Liver (tissue), 3 donors: ENCODE measurements around the gene WLS.

ENCODE experiments used
- ATF3 ChIP-seq: IDR thresholded peaks from 2 replicates; pipeline ENCODE4 v1.6.1; 2016; ENCODE audit warnings: antibody characterized with exemption
- CTCF ChIP-seq: fragments of 150-350 bp; IDR thresholded peaks from 2 replicates; pipeline ENCODE4 v1.5.1; 2017; ENCODE audit warnings: improper control_type of control experiment, low read depth, low read length; ENCODE audit not compliant: missing input control
- EGR1 ChIP-seq, 2 donors: IDR thresholded peaks; 2 replicates each; pipeline ENCODE4 v1.6.1; 2016 to 2018; ENCODE audit warnings: antibody characterized with exemption in 2 of 2, low read depth in 2 of 2
- GABPA ChIP-seq, 2 donors: IDR thresholded peaks in 1 of 2; conservative IDR thresholded peaks in 1 of 2; 2 replicates each; pipeline ENCODE4 v1.6.1; 2016; ENCODE audit warnings: antibody characterized with exemption in 2 of 2, mild to moderate bottlenecking in 1 of 2, moderate library complexity in 1 of 2
- JUND ChIP-seq, 2 donors: IDR thresholded peaks; 2 replicates each; pipeline ENCODE4 v1.6.1; 2016; ENCODE audit warnings: antibody characterized with exemption in 2 of 2
- MAX ChIP-seq: IDR thresholded peaks from 2 replicates; pipeline ENCODE4 v1.6.1; 2016; ENCODE audit warnings: antibody characterized with exemption
- RAD21 ChIP-seq, 2 donors: IDR thresholded peaks; 2 replicates each; pipeline ENCODE4 v1.6.1; 2016; ENCODE audit warnings: antibody characterized with exemption in 2 of 2, mild to moderate bottlenecking in 2 of 2
- REST ChIP-seq: IDR thresholded peaks from 2 replicates; pipeline ENCODE4 v1.6.1; 2016; ENCODE audit warnings: antibody characterized with exemption, mild to moderate bottlenecking
- ZBTB33 ChIP-seq: IDR thresholded peaks from 2 replicates; pipeline ENCODE4 v1.6.1; 2016; ENCODE audit warnings: antibody characterized with exemption
- donor health status: healthy.
- donor health status: healthy.

- TF ChIP-seq JUND (IDR thresholded peaks at IDR 0.05) (no peak), EGR1 (IDR thresholded peaks at IDR 0.05; ENCODE audit: low read depth in 2 of 2) (no peak), CTCF (no peak), REST (no peak), GABPA (IDR thresholded peaks at IDR 0.05 in 1 of 2, conservative IDR thresholded peaks at IDR 0.05 in 1 of 2) (no peak), RAD21 (IDR thresholded peaks at IDR 0.05) (no peak), ZBTB33 (no peak), MAX (no peak), ATF3 (no peak)
Measured at GRCh38 chr1:68220420-68220819, 11.9 kb downstream of the WLS start.
